Testis (tissue), 3 donors: ENCODE results near the gene CCNY. TPM values are rescaled to one million over a fixed set of nuclear protein-coding genes. Genes with fewer than 3 reads are reported as not detected.

Experiments used
- DNase-seq: peaks from one replicate; pipeline ENCODE4 v3.0.0-alpha.2; 2019
- H3K27ac ChIP-seq, 2 donors: fragments of 200-600 bp; sonication (generic); one replicate each; pipeline ENCODE4 v1.5.1; 2019
- H3K27me3 ChIP-seq: fragments of 200-600 bp; sonication (generic); one replicate; pipeline ENCODE4 v1.5.1; 2019
- H3K36me3 ChIP-seq: fragments of 200-600 bp; sonication (generic); one replicate; pipeline ENCODE4 v1.5.1; 2017; ENCODE audit warnings: low read depth; ENCODE audit errors: missing control alignments
- H3K4me1 ChIP-seq: fragments of 200-600 bp; sonication (generic); one replicate; pipeline ENCODE4 v1.5.1; 2019
- H3K4me3 ChIP-seq, 2 donors: fragments of 200-600 bp; sonication (generic); one replicate each; pipeline ENCODE4 v1.5.1; 2017 to 2019
- H3K9me3 ChIP-seq: fragments of 200-600 bp; sonication (generic); one replicate; pipeline ENCODE4 v1.5.1; 2017
- CTCF ChIP-seq, 3 experiments: fragments of 450-650 bp in 2 of 3; fragments of 200-600 bp in 1 of 3; sonication (generic) in 1 of 3; IDR thresholded peaks; one replicate each; pipeline ENCODE4 v1.5.1; 2016 to 2019; ENCODE audit warnings: antibody characterized with exemption in 3 of 3, mild to moderate bottlenecking in 2 of 3, moderate library complexity in 1 of 3
- POLR2A ChIP-seq: fragments of 450-650 bp; IDR thresholded peaks from one replicate; pipeline ENCODE4 v1.6.1; 2017; ENCODE audit warnings: antibody characterized with exemption, mild to moderate bottlenecking, moderate library complexity
- WGBS, 2 donors: methylation state at CpG; one replicate each; pipeline ENCODE4 v1.1.5; 2018; 5-methylcytosine and 5-hydroxymethylcytosine counted together
- intact Hi-C: fragments of 100-400 bp; cut with DNase I; formaldehyde crosslinking; loops from one replicate; pipeline ENCODE4 v1.15.1; 2023; ENCODE audit warnings: low total_unique reads
- polyA plus RNA-seq: library from polyadenylated mRNA; stranded (reverse); fragments of 350-450 nt; fragmentation: Illumina TruSeq; extraction: RNeasy Lipid Tissue Mini Kit (QIAGEN cat#74804); gene quantifications from one replicate; pipeline ENCODE4 v1.2.3, GENCODE V29; 2014; ENCODE audit warnings: low read depth, low replicate concordance; ENCODE audit not compliant: insufficient read depth
- total RNA-seq, 2 donors: library from RNA; depleted of rRNA; stranded (reverse); fragments of >200 nt; gene quantifications; one replicate each; pipeline ENCODE4 v1.2.3, GENCODE V29; 2016

Gene CCNY
- total and polyA plus RNA-seq, 3 donors from 2014 or later = 103 to 380 (median 132) TPM

- Histone ChIP-seq H3K36me3 (no peaks in the 10 kb centered on the region), H3K27ac (no peak overlapping the region), H3K4me1 (peaks cover 12% of the 10 kb centered on the region), H3K9me3 (no peaks in the 10 kb centered on the region), H3K27me3 (no peaks in the 10 kb centered on the region), H3K4me3 (no peak overlapping the region)
- 86 to 87% methylated on average over 19 of the region's 19 CpGs for WGBS, 2 donors
- intact Hi-C loops = no loop called here
- TF ChIP-seq CTCF (IDR thresholded peaks at IDR 0.05) (no peak), POLR2A (no peak)
- DNase-seq = no peak
Measured at GRCh38 chr10:35569111-35569707, 232.9 kb downstream of the CCNY start.

GRCh38 chr10:35569836-35570235, 233.5 kb downstream of the CCNY start:
- Histone ChIP-seq H3K27ac (no peak overlapping the region), H3K4me1 (peaks cover 6% of the 10 kb centered on the region), H3K27me3 (no peaks in the 10 kb centered on the region), H3K4me3 (no peak overlapping the region), H3K9me3 (no peaks in the 10 kb centered on the region), H3K36me3 (no peaks in the 10 kb centered on the region)
- no peak for DNase-seq
- 79 to 80% methylated on average over 4 of the region's 4 CpGs for WGBS, 2 donors
- TF ChIP-seq POLR2A = no peak
- no peak for TF ChIP-seq CTCF (IDR thresholded peaks at IDR 0.05)
- intact Hi-C loops = no loop called here

GRCh38 chr10:35570397-35570796, 234.1 kb downstream of the CCNY start:
- H3K36me3 ChIP-seq = no peaks in the 10 kb centered on the region

GRCh38 chr10:35572583-35572982, 236.3 kb downstream of the CCNY start:
- DNase-seq = no peak
- H3K36me3 ChIP-seq = no peaks in the 10 kb centered on the region
- H3K4me1 ChIP-seq = no peaks in the 10 kb centered on the region
- TF ChIP-seq POLR2A (no peak), CTCF (IDR thresholded peaks at IDR 0.05) (no peak)
- H3K27ac ChIP-seq = no peak overlapping the region
- intact Hi-C loops = no loop called here
- H3K9me3 ChIP-seq = no peaks in the 10 kb centered on the region
- no peak overlapping the region for H3K4me3 ChIP-seq
- no peaks in the 10 kb centered on the region for H3K27me3 ChIP-seq
- WGBS, 2 donors = 91 to 100% methylated on average over 1 of the region's 1 CpG

More at GRCh38 chr10:35570397-35570796, 234.1 kb downstream of the CCNY start:
- intact Hi-C loops = no loop called here
- Histone ChIP-seq H3K4me3 (no peak overlapping the region), H3K9me3 (no peaks in the 10 kb centered on the region), H3K4me1 (peaks cover under 1% of the 10 kb centered on the region), H3K27me3 (no peaks in the 10 kb centered on the region), H3K27ac (no peak overlapping the region)
- WGBS, 2 donors = 88 to 96% methylated on average over 1 of the region's 1 CpG
- TF ChIP-seq POLR2A (no peak), CTCF (IDR thresholded peaks at IDR 0.05) (no peak)
- DNase-seq = no peak

GRCh38 chr10:35573796-35574195, 237.5 kb downstream of the CCNY start:
- Histone ChIP-seq H3K4me1 (no peaks in the 10 kb centered on the region), H3K9me3 (no peaks in the 10 kb centered on the region), H3K36me3 (no peaks in the 10 kb centered on the region), H3K27ac (no peak overlapping the region), H3K4me3 (no peak overlapping the region), H3K27me3 (no peaks in the 10 kb centered on the region)
- intact Hi-C loops = no loop called here
- TF ChIP-seq CTCF (IDR thresholded peaks at IDR 0.05) (no peak), POLR2A (no peak)
- 83 to 88% methylated on average over 1 of the region's 1 CpG for WGBS, 2 donors
- DNase-seq = no peak
